Loucy (cell line): ENCODE measurements around the gene DAB2.

Experiments used
- CTCF ChIP-seq: fragments of 200-600 bp; sonication (generic); conservative IDR thresholded peaks from 2 replicates; pipeline ENCODE4 v1.5.1; 2014; ENCODE audit warnings: mild to moderate bottlenecking, antibody characterized with exemption, low read length
- EZH2phosphoT487 ChIP-seq: fragments of 200-600 bp; IDR thresholded peaks from 2 replicates; pipeline ENCODE4 v1.6.1; 2018; ENCODE audit warnings: antibody characterized with exemption, mild to moderate bottlenecking, moderate library complexity, borderline replicate concordance

- TF ChIP-seq CTCF: no peak
- no peak for TF ChIP-seq EZH2phosphoT487
Measured at GRCh38 chr5:39446231-39446630, 21.5 kb upstream of the DAB2 start.
